ENCODE data around the gene NTSR1. TPM values are rescaled to one million over a fixed set of nuclear protein-coding genes. Genes with fewer than 3 reads are reported as not detected.
A peak's percentile ranks its signal among the peaks of the same experiment; 100 is the strongest.

Gene NTSR1
- total RNA-seq, 1 experiment from 2014 or later = 78.7 TPM

- no peak for DNase-seq (ENCODE audit: low spot score)
Measured at GRCh38 chr20:62754991-62755356, 46.3 kb downstream of the NTSR1 start.

GRCh38 chr20:62755817-62756724, 47.4 kb downstream of the NTSR1 start:
- DNase-seq (ENCODE audit: low spot score) = peak; percentile 47

- DNase-seq (ENCODE audit: low spot score) = no peak
Measured at GRCh38 chr20:62758226-62758912, 49.7 kb downstream of the NTSR1 start.

GRCh38 chr20:62759981-62760431, 51.4 kb downstream of the NTSR1 start:
- DNase-seq (ENCODE audit: low spot score) = peak; percentile 71

GRCh38 chr20:62760471-62760855, 51.8 kb downstream of the NTSR1 start:
- DNase-seq (ENCODE audit: low spot score) = peak; percentile 77

- peak; percentile 76 for DNase-seq (ENCODE audit: low spot score)
Measured at GRCh38 chr20:62760856-62761758, 52.5 kb downstream of the NTSR1 start.

GRCh38 chr20:62761759-62762131, 53.1 kb downstream of the NTSR1 start:
- DNase-seq (ENCODE audit: low spot score) = no peak

- DNase-seq (ENCODE audit: low spot score) = no peak
Measured at GRCh38 chr20:62762376-62762775, 53.7 kb downstream of the NTSR1 start.

- DNase-seq (ENCODE audit: low spot score) = no peak
Measured at GRCh38 chr20:62762801-62763368, 54.2 kb downstream of the NTSR1 start.

GRCh38 chr20:62763404-62763803, 54.8 kb downstream of the NTSR1 start:
- no peak for DNase-seq (ENCODE audit: low spot score)

GRCh38 chr20:62764156-62764935, 55.7 kb downstream of the NTSR1 start:
- DNase-seq (ENCODE audit: low spot score) = no peak

- DNase-seq (ENCODE audit: low spot score) = peak; percentile 37
Measured at GRCh38 chr20:62765021-62765420, 56.4 kb downstream of the NTSR1 start.

GRCh38 chr20:62765432-62766070, 56.9 kb downstream of the NTSR1 start:
- no peak for DNase-seq (ENCODE audit: low spot score)

GRCh38 chr20:62766071-62766450, 57.4 kb downstream of the NTSR1 start:
- no peak for DNase-seq (ENCODE audit: low spot score)

GRCh38 chr20:62766716-62767115, 58.1 kb downstream of the NTSR1 start:
- DNase-seq (ENCODE audit: low spot score) = peak; percentile 99

- DNase-seq (ENCODE audit: low spot score) = no peak
Measured at GRCh38 chr20:62768234-62768546, 59.6 kb downstream of the NTSR1 start.

GRCh38 chr20:62768551-62769287, 60.1 kb downstream of the NTSR1 start:
- peak; percentile 85 for DNase-seq (ENCODE audit: low spot score)

- no peak for DNase-seq (ENCODE audit: low spot score)
Measured at GRCh38 chr20:62769346-62770071, 60.9 kb downstream of the NTSR1 start.
